Prostate gland (tissue), 2 donors: ENCODE data around the gene THOP1.

Source experiments
- POLR2A ChIP-seq: fragments of 450-650 bp; IDR thresholded peaks from one replicate; pipeline ENCODE4 v1.6.1; 2016; ENCODE audit warnings: antibody characterized with exemption, mild to moderate bottlenecking
- TF ChIP-seq, protein P1 (sequence below), 4 experiments: fragments of 200-600 bp in 2 of 4; fragments of 450-650 bp in 2 of 4; sonication (generic) in 2 of 4; IDR thresholded peaks; 1 replicate in 3 of 4; 2 replicates in 1 of 4; pipeline ENCODE4 v1.5.1; 2016 to 2019; ENCODE audit warnings: antibody characterized with exemption in 4 of 4, mild to moderate bottlenecking in 2 of 4, moderate library complexity in 2 of 4

DNA sequence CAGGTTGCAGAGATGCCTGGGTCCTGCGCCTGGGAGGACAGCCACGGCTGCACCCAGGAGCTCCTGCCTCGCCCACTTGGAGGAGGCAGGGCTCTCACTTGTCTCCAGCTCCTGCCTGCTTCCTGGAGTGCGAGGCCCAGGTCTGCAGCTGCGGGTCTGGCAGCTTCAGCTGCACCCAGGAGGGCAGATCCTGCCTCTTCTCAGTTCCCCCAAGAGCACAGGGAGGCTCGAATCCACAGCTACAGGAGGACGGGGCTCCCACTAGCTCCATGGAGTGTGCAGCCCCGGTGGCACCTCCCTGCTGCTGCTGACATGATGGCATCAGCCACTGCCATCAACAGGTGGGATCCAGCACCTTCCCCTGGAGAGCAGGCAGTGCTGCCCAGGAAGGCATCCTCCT is 38.8 kb downstream of the THOP1 start:
- TF ChIP-seq, protein P1, sequence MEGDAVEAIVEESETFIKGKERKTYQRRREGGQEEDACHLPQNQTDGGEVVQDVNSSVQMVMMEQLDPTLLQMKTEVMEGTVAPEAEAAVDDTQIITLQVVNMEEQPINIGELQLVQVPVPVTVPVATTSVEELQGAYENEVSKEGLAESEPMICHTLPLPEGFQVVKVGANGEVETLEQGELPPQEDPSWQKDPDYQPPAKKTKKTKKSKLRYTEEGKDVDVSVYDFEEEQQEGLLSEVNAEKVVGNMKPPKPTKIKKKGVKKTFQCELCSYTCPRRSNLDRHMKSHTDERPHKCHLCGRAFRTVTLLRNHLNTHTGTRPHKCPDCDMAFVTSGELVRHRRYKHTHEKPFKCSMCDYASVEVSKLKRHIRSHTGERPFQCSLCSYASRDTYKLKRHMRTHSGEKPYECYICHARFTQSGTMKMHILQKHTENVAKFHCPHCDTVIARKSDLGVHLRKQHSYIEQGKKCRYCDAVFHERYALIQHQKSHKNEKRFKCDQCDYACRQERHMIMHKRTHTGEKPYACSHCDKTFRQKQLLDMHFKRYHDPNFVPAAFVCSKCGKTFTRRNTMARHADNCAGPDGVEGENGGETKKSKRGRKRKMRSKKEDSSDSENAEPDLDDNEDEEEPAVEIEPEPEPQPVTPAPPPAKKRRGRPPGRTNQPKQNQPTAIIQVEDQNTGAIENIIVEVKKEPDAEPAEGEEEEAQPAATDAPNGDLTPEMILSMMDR (IDR thresholded peaks at IDR 0.05) = no peak
- TF ChIP-seq POLR2A = no peak
